ENCODE measurements around the gene ZNF280D.

ZNF280D gene

GRCh38 chr15:56763141-56763895 is 30.0 kb upstream of the ZNF280D start:
- TF ChIP-seq, protein P1, sequence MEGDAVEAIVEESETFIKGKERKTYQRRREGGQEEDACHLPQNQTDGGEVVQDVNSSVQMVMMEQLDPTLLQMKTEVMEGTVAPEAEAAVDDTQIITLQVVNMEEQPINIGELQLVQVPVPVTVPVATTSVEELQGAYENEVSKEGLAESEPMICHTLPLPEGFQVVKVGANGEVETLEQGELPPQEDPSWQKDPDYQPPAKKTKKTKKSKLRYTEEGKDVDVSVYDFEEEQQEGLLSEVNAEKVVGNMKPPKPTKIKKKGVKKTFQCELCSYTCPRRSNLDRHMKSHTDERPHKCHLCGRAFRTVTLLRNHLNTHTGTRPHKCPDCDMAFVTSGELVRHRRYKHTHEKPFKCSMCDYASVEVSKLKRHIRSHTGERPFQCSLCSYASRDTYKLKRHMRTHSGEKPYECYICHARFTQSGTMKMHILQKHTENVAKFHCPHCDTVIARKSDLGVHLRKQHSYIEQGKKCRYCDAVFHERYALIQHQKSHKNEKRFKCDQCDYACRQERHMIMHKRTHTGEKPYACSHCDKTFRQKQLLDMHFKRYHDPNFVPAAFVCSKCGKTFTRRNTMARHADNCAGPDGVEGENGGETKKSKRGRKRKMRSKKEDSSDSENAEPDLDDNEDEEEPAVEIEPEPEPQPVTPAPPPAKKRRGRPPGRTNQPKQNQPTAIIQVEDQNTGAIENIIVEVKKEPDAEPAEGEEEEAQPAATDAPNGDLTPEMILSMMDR (conservative IDR thresholded peaks at IDR 0.05; ENCODE audit: control insufficient read depth, insufficient read depth, low read depth, low read length), result no peak
- no peak for DNase-seq (ENCODE audit: low read depth)
- no peak overlapping the region for H3K4me3 ChIP-seq (ENCODE audit: control insufficient read depth, low read depth, low read length)

GRCh38 chr15:56760186-56760585 is 26.9 kb upstream of the ZNF280D start:
- DNase-seq (ENCODE audit: low read depth), result peak; percentile 34
- TF ChIP-seq, protein P1 (conservative IDR thresholded peaks at IDR 0.05; ENCODE audit: control insufficient read depth, insufficient read depth, low read depth, low read length), result no peak
- H3K4me3 ChIP-seq (ENCODE audit: control insufficient read depth, low read depth, low read length), result no peak overlapping the region

GRCh38 chr15:56759450-56759845 is 26.1 kb upstream of the ZNF280D start:
- DNase-seq (ENCODE audit: low read depth), result peak; percentile 97

GRCh38 chr15:56758770-56759449 is 25.6 kb upstream of the ZNF280D start:
- H3K4me3 ChIP-seq (ENCODE audit: control insufficient read depth, low read depth, low read length), result no peak overlapping the region
- TF ChIP-seq, protein P1 (conservative IDR thresholded peaks at IDR 0.05; ENCODE audit: control insufficient read depth, insufficient read depth, low read depth, low read length), result no peak
- DNase-seq (ENCODE audit: low read depth), result peak; percentile 58

More at GRCh38 chr15:56759450-56759845, 26.1 kb upstream of the ZNF280D start:
- TF ChIP-seq, protein P1 (conservative IDR thresholded peaks at IDR 0.05; ENCODE audit: control insufficient read depth, insufficient read depth, low read depth, low read length), result no peak
- no peak overlapping the region for H3K4me3 ChIP-seq (ENCODE audit: control insufficient read depth, low read depth, low read length)

GRCh38 chr15:56757875-56758274 is 24.6 kb upstream of the ZNF280D start:
- TF ChIP-seq, protein P1 (conservative IDR thresholded peaks at IDR 0.05; ENCODE audit: control insufficient read depth, insufficient read depth, low read depth, low read length), result no peak
- DNase-seq (ENCODE audit: low read depth), result no peak
- H3K4me3 ChIP-seq (ENCODE audit: control insufficient read depth, low read depth, low read length), result no peak overlapping the region

DNA sequence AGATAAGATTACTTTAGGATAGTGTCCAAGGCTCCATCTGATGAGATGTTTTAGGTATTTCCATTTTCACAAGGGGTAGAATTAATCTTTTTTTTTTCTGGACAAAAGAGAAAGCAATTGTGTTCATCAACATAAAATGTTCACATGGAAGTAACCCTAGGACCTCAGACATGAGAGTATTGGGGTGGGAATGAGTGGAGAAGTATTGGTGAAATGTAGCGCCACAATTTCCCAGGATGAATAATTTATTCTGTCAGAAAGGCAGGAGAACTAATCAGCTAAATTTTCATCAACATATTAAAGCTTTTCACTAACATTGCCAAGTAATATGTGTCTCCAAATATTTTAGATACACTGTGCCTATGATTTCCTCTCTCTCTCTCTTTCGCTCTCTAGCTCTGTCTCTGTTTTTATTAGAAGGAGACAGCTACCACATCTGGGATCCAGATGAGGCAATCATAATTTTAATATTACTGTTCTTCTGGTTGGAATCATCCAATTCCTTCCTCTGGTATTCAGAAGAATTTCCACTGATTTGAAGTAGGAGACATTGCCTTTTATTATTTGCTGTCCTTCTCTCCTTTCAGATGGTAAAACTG is 21.6 kb upstream of the ZNF280D start:
- H3K4me3 ChIP-seq (ENCODE audit: control insufficient read depth, low read depth, low read length), result no peak overlapping the region
- TF ChIP-seq, protein P1 (conservative IDR thresholded peaks at IDR 0.05; ENCODE audit: control insufficient read depth, insufficient read depth, low read depth, low read length), result no peak
- peak; percentile 68 for DNase-seq (ENCODE audit: low read depth)
